ENCODE results near the gene SLC12A8. TPM values are rescaled to one million over a fixed set of nuclear protein-coding genes. Genes with fewer than 3 reads are reported as not detected.

The SLC12A8 gene
- total RNA-seq, 2 experiments from 2014 or later: 0.26 to 0.39 TPM

GRCh38 chr3:125134952-125135351 lies 77.6 kb downstream of the SLC12A8 start:
- DNase-seq (no peak), ATAC-seq (no peak)
- CTCF ChIA-PET: no interaction called here
- H3K27me3 Mint-ChIP-seq: peaks cover 40% of the 10 kb centered on the region
- no peaks in the 10 kb centered on the region for H3K9me3 Mint-ChIP-seq (ENCODE audit: low read depth)
- POLR2A ChIA-PET: no interaction called here
- peaks cover 20% of the 10 kb centered on the region for H3K4me1 Mint-ChIP-seq
- intact Hi-C loops (cut with DNase I, micrococcal nuclease): no loop called here
- no peak overlapping the region for H3K27ac Mint-ChIP-seq
- no peak overlapping the region for H3K4me3 Mint-ChIP-seq
- no peaks in the 10 kb centered on the region for H3K36me3 Mint-ChIP-seq (ENCODE audit: low read depth)

DNA sequence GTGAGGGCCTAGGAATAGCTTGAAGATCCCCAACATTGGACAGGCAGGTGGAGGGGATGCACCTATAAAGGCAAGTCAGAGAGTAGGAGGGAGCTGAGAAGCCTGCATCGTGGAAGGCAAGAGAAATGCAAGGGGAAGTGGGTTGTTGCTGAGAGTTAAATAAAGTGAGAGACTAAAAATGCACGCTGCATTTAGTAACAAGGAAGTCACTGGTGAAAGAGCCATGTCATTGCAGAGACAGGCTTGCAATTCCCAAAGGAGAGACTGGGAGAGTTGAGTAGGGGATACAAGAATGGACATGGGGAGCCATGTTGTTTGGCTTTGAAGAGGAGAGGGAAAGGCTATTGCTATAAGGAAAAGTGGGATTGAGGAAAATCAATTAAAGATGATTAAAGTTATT lies 79.7 kb downstream of the SLC12A8 start:
- ATAC-seq (no peak), DNase-seq (no peak)
- H3K27ac Mint-ChIP-seq: no peak overlapping the region
- intact Hi-C loops (cut with DNase I, micrococcal nuclease): no loop called here
- no peaks in the 10 kb centered on the region for H3K36me3 Mint-ChIP-seq (ENCODE audit: low read depth)
- H3K4me1 Mint-ChIP-seq: peaks cover 19% of the 10 kb centered on the region
- H3K4me3 Mint-ChIP-seq: no peak overlapping the region
- ChIA-PET CTCF (interaction anchor here (0.6 to 0.8 kb wide), 2 partner anchors 129 to 256 kb away, joined by 3 read pairs; no protein-coding TSS in a partner anchor), POLR2A (interaction anchor here (0.7 kb wide), 1 partner anchor 12 kb away, joined by 3 read pairs; no protein-coding TSS in a partner anchor)
- peaks cover 32% of the 10 kb centered on the region for H3K27me3 Mint-ChIP-seq
- no peaks in the 10 kb centered on the region for H3K9me3 Mint-ChIP-seq (ENCODE audit: low read depth)

- Mint-ChIP-seq H3K4me3 (no peak overlapping the region), H3K27ac (no peak overlapping the region), H3K9me3 (ENCODE audit: low read depth) (no peaks in the 10 kb centered on the region), H3K36me3 (ENCODE audit: low read depth) (no peaks in the 10 kb centered on the region), H3K4me1 (peaks cover 17% of the 10 kb centered on the region), H3K27me3 (peaks cover 10% of the 10 kb centered on the region)
- ATAC-seq (no peak), DNase-seq (no peak)
- intact Hi-C loops (cut with DNase I, micrococcal nuclease): no loop called here
- POLR2A ChIA-PET: no interaction called here
- CTCF ChIA-PET: interaction anchor here (1.3 kb wide), 1 partner anchor 19 kb away, joined by 6 read pairs; no protein-coding TSS in a partner anchor
Observed at GRCh38 chr3:125129512-125129997, 83.0 kb downstream of the SLC12A8 start.

DNA sequence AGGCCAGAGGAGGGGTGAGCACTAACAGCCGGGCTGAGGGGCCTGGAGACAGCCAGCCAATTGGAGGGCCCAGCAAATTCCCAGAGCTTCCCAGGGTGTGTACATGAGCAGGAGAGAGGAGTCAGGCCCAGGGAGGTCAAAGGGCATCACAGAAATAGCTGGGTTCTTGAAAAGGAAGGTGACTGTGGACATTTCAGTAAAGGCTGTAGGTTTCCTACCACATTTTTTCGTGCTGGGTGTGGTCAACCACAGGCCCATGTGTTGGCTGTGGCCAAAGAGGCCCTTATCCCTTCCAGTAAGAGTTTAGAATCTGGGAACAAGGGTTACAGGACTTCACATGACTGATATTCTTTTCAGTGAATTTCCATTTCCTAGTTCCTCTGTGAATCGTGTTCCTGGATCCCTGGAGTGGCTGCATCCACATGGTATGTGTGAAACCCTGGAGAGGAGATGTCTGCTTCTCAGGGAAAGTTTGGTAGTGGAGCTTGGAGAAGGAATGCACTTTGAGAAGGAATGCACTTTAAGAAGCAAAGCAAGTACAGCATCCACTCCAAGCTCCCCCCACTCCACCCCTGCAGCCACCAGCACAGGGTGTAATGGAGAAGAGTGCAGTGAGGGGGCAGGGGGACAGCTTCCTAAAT lies 83.6 kb downstream of the SLC12A8 start:
- POLR2A ChIA-PET: no interaction called here
- H3K4me1 Mint-ChIP-seq: peaks cover 18% of the 10 kb centered on the region
- intact Hi-C loops (cut with DNase I, micrococcal nuclease): no loop called here
- no peak overlapping the region for H3K27ac Mint-ChIP-seq
- no peak overlapping the region for H3K4me3 Mint-ChIP-seq
- DNase-seq (no peak), ATAC-seq (no peak)
- no peaks in the 10 kb centered on the region for H3K9me3 Mint-ChIP-seq (ENCODE audit: low read depth)
- H3K27me3 Mint-ChIP-seq: peaks cover 9% of the 10 kb centered on the region
- H3K36me3 Mint-ChIP-seq (ENCODE audit: low read depth): no peaks in the 10 kb centered on the region
- CTCF ChIA-PET: no interaction called here

DNA sequence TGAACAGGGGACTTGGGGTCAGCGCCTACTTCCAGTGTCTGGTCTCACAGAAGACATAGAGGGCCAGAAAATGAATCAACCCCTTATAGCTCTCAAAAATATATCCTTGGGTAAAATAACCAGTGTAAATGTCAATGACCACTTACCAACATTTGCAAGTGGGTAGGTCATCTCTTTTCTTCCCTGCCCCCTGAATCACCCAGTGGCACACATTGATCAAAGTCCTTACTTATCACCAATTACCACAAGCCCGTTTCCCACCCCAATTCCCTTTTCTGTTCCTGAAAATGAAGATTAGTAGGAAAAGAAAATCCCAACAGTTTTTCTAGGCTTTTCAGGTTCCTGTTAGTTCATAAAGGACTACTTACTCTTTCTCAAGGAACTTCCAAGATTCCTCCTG lies 86.2 kb downstream of the SLC12A8 start:
- H3K9me3 Mint-ChIP-seq (ENCODE audit: low read depth): no peaks in the 10 kb centered on the region
- ChIA-PET CTCF (interaction anchor here (0.6 to 1.8 kb wide), 4 partner anchors 17 to 483 kb away, joined by 3 to 6 read pairs (median 4); no protein-coding TSS in a partner anchor), POLR2A (interaction anchor here (1.2 kb wide), 1 partner anchor 16 kb away, joined by 6 read pairs; no protein-coding TSS in a partner anchor)
- DNase-seq (no peak), ATAC-seq (no peak)
- intact Hi-C loops (cut with DNase I, micrococcal nuclease): loop anchor here in 1 of 2 experiments (2.0 kb wide), 1 partner anchor 14 kb away; no protein-coding TSS in a partner anchor
- H3K4me3 Mint-ChIP-seq: no peak overlapping the region
- H3K27ac Mint-ChIP-seq: no peak overlapping the region
- H3K36me3 Mint-ChIP-seq (ENCODE audit: low read depth): no peaks in the 10 kb centered on the region
- peaks cover 23% of the 10 kb centered on the region for H3K4me1 Mint-ChIP-seq
- no peaks in the 10 kb centered on the region for H3K27me3 Mint-ChIP-seq

- no peaks in the 10 kb centered on the region for H3K36me3 Mint-ChIP-seq (ENCODE audit: low read depth)
- no peak overlapping the region for H3K4me3 Mint-ChIP-seq
- ChIA-PET CTCF (interaction anchor here (1.0 to 1.8 kb wide), 4 partner anchors 13 to 37 kb away, joined by 3 to 6 read pairs (median 4); no protein-coding TSS in a partner anchor), POLR2A (interaction anchor here (0.8 to 1.2 kb wide), 3 partner anchors 15 to 203 kb away, joined by 4 to 6 read pairs (median 4); no protein-coding TSS in a partner anchor)
- H3K27me3 Mint-ChIP-seq: peaks cover 2% of the 10 kb centered on the region
- ATAC-seq: peak; percentile 79
- H3K27ac Mint-ChIP-seq: no peak overlapping the region
- intact Hi-C loops (cut with DNase I, micrococcal nuclease): loop anchor here in 1 of 2 experiments (2.0 kb wide), 1 partner anchor 15 kb away; no protein-coding TSS in a partner anchor
- DNase-seq: peak; percentile 58
- peaks cover 28% of the 10 kb centered on the region for H3K4me1 Mint-ChIP-seq
- no peaks in the 10 kb centered on the region for H3K9me3 Mint-ChIP-seq (ENCODE audit: low read depth)
Observed at GRCh38 chr3:125125821-125126245, 86.7 kb downstream of the SLC12A8 start.

DNA sequence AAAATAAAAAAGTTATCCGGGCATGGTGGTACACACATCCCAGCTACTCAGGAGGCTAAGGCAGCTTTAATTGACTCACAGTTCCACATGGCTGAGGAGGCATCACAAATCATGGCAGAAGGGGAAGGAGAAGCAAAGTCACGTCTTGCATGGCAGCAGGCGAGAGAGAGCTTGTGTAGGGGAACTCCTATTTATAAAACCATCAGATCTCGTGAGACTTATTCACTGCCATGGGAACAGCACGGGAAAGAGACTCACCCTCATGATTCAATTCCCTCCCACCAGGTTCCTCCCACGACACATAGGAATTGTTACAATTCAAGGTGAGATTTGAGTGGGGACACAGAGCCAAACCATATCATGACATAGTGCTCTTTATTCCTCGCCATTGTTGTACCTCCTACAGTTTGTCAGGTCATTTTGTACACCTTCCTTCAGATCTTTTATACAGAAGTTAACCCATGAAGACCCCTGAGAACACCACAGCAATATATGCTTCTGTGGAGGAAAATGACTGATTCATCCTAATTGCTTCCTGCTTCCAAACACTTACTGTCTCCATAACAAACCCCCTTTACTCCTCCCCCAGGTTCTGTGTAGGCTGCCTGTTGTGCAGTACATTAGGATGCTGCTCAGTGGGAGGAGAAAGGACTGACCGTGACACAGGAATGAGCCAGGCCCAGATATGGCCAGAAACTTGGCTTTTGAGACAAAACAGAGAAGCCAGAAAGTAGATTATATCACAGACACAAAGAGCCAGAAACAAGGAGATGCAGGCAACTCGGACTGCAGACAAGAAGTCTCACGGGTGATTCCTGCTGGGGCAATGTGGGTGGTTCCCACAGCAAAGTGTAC lies 88.9 kb downstream of the SLC12A8 start:
- Mint-ChIP-seq H3K27ac (no peak overlapping the region), H3K27me3 (peaks cover 2% of the 10 kb centered on the region), H3K9me3 (ENCODE audit: low read depth) (no peaks in the 10 kb centered on the region), H3K36me3 (ENCODE audit: low read depth) (no peaks in the 10 kb centered on the region), H3K4me1 (peaks cover 42% of the 10 kb centered on the region), H3K4me3 (no peak overlapping the region)
- POLR2A ChIA-PET: no interaction called here
- intact Hi-C loops (cut with DNase I, micrococcal nuclease): loop anchor here in 1 of 2 experiments (5.0 kb wide), 1 partner anchor 66 kb away; the partner anchor contains the start of gene HEG1
- CTCF ChIA-PET: interaction anchor here (0.7 kb wide), 1 partner anchor 67 kb away, joined by 3 read pairs; no protein-coding TSS in a partner anchor
- ATAC-seq (no peak), DNase-seq (no peak)

GRCh38 chr3:125121246-125122010 lies 91.1 kb downstream of the SLC12A8 start:
- H3K27me3 Mint-ChIP-seq: peaks cover 2% of the 10 kb centered on the region
- H3K4me1 Mint-ChIP-seq: peaks cover 41% of the 10 kb centered on the region
- CTCF ChIA-PET: interaction anchor here (1.3 kb wide), 1 partner anchor 126 kb away, joined by 5 read pairs; no protein-coding TSS in a partner anchor
- no peaks in the 10 kb centered on the region for H3K9me3 Mint-ChIP-seq (ENCODE audit: low read depth)
- H3K4me3 Mint-ChIP-seq: no peak overlapping the region
- H3K27ac Mint-ChIP-seq: no peak overlapping the region
- DNase-seq: peak; percentile 52
- POLR2A ChIA-PET: no interaction called here
- H3K36me3 Mint-ChIP-seq (ENCODE audit: low read depth): no peaks in the 10 kb centered on the region
- peak; percentile 67 for ATAC-seq
- intact Hi-C loops (cut with DNase I, micrococcal nuclease): loop anchor here in 1 of 2 experiments (5.0 kb wide), 1 partner anchor 64 kb away; the partner anchor contains the start of gene HEG1

- Mint-ChIP-seq H3K27me3 (peaks cover 2% of the 10 kb centered on the region), H3K4me1 (peaks cover 33% of the 10 kb centered on the region), H3K27ac (no peak overlapping the region), H3K36me3 (ENCODE audit: low read depth) (no peaks in the 10 kb centered on the region), H3K4me3 (no peak overlapping the region), H3K9me3 (ENCODE audit: low read depth) (no peaks in the 10 kb centered on the region)
- DNase-seq (no peak), ATAC-seq (no peak)
- intact Hi-C loops (cut with DNase I, micrococcal nuclease): loop anchor here in 1 of 2 experiments (5.0 kb wide), 1 partner anchor 63 kb away; the partner anchor contains the start of gene HEG1
- POLR2A ChIA-PET: interaction anchor here (0.6 kb wide), 1 partner anchor 13 kb away, joined by 3 read pairs; no protein-coding TSS in a partner anchor
- CTCF ChIA-PET: interaction anchor here (0.5 to 2.0 kb wide), 6 partner anchors 10 to 158 kb away, joined by 3 to 9 read pairs (median 4); no protein-coding TSS in a partner anchor
Observed at GRCh38 chr3:125120379-125121122, 92.0 kb downstream of the SLC12A8 start.

Data from activated CD4-positive, alpha-beta T cell treated with anti-CD3 and anti-CD28 coated beads for 36 hours (primary cell).